NCI-H2107 treated with DMSO at 0.1 percent for 48 hours (cell line): Measurements from ENCODE around the gene KCNT1.

Source experiments
- DNase-seq: peaks from one replicate; lab custom pipeline; 2025; ENCODE audit not compliant: unreplicated experiment; lab: John Stamatoyannopoulos, UW

The KCNT1 gene

DNA sequence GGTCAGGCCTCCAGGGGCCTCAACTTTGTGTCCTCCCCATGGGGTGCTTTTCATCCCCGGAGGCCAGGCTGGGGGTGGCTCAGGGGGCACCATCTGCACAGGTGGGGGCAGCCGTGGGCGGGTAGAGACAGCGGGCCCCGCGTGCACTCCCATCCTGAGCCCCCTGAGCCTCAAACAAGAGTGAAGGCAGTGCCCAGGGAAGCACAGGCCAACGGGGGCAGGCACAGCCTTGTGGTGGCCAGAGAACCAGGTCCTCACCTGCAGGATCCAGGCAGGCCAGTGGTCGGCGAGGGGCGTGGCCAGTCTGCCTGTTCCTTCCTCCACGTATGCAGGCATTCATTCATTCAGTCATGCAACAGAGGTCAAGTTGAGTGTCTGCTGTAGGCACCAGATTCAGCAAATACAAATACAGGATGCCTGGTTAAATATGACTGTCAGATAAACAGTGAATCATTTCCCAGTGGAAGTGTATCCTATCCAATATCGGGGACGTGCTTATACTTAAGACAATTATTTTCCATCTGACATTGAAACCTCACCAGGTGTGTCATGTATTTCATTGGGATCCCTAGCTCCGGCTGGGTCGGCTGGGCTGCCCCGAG is 22.3 kb downstream of the KCNT1 start:
- no peak for DNase-seq

DNA sequence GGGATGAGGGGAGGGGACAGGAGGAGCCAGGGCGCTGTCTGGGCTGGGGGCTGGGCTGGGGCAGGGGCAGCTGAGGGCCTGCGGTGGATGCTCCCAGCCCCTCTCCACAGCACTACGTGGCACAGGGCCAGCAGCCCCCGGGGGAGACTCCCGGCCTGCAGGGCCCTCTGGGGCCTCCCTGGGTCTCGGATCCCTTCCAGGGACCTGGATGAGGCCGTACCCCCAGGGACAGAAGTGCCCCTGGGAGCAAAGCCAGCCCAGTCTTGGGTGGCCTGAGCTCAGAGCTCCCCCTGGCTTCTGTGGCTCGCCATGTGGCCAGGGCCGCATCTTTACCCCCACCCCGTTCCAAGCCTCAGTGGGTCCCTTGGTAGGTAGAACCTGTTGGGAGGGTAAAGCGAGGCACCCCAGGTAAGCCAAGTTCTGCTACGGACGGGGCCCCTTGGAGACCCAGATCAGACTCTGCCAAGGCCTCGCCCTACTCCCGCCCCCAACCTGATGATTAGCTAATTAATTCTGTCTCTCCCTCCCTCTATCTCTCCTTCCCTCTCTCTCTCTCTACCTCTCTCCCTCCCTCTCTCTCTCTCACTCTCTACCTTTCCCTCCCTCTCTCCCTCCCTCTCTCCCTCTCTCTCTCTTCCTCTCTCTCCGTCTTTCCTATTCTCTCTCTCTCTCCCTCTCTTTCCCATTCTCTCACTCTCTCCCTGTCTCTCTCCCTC is 24.3 kb downstream of the KCNT1 start:
- no peak for DNase-seq

DNA sequence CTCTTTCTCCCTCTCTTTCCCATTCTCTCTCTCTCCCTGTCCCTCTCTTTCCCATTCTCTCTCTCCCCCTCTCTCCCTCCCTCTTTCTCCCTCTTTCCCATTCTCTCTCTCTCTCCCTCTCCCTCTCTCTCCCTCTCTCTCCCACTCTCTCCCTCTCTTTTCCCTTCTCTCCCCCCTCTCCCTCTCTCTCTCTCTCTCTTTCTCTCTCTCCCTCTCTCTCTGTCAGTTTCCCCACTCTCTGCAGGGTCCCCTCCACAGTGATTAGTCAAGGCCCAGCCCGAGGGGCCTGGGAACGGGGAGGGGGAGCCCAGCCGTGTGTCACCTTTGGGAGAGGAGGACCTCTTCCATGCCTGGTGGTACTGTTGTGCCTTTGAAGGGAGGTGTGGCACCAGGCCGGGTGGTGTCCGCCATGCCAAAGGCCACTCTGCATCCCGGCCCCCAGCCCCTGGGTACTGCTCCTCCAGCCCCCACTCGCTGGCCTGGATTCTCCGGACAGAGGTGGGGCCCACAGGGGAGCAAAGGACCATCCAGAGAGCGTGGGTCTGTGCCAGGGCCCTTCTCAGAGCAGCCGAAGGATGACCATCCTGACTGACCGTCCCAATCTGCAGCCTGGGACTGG is 25.4 kb downstream of the KCNT1 start:
- no peak for DNase-seq

DNA sequence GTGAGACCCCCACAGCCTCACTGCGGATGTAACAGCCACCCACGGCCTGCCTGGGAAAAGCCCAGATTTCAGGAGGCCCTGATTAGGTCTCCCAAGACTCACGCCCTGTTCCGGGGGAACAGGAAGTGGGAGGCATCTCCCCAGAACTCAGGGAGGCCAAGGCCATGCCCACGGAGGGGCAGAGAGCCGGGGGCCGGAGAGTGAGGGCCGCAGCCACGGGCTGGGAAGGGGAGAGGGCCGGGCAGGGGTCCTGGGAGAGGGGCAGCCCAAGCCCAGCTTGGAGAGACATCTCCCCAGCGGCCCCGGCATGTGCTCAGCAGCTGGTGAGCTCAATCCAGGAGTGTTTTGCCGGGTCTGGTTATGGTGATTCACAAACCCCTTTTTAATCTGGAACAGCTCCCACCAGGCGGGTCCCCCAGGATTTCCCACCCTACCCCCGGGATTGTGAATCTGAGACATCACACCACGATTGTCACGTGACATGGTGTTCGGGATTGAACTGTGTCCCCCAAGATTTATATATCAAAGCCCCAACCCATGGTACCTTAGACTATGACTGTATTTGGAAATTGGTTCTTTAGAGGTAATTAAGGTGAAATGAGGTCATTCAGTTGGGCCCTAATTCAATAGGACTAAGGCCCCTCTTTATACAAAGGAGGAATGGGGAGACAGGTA is 26.6 kb downstream of the KCNT1 start:
- no peak for DNase-seq

DNA sequence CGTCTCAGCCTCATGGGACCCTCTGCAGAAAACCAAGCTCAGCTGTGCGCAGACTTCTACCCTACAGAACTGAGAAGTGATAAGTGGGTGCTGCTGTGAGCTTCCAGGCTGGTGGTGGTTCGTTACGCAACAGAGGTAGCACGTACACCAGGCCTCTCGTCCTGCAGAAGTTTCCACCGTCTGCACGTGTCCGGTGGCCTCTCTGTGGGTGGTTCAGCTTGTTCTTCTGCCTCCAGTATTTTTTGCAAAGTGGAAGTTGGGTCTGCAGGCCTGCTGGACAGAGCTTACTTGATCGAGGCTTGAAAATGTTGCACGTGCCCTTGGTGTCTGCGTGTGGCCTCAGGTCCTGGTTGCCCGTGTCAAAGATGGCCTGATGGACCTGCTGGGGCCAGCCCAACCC is 27.5 kb downstream of the KCNT1 start:
- no peak for DNase-seq

DNA sequence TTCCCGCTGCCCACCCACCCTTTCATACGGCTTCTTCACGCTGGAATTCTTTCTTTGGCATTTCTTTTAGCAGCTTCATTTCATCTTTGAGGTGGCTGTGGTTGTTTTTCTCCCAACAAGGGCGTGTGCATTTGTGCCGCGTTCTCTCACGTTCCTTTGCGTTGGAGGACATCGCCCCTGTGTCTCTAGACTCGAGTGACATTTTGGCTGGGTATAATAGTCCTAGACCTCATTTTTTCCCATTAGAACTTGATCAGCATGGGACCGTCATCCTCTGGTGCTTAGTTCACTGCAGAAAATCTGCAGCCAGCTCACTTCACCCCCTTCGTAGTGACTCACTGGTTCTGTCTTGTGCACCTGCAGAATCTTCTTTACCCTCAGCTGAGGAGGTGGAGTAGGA is 29.5 kb downstream of the KCNT1 start:
- DNase-seq: no peak

DNA sequence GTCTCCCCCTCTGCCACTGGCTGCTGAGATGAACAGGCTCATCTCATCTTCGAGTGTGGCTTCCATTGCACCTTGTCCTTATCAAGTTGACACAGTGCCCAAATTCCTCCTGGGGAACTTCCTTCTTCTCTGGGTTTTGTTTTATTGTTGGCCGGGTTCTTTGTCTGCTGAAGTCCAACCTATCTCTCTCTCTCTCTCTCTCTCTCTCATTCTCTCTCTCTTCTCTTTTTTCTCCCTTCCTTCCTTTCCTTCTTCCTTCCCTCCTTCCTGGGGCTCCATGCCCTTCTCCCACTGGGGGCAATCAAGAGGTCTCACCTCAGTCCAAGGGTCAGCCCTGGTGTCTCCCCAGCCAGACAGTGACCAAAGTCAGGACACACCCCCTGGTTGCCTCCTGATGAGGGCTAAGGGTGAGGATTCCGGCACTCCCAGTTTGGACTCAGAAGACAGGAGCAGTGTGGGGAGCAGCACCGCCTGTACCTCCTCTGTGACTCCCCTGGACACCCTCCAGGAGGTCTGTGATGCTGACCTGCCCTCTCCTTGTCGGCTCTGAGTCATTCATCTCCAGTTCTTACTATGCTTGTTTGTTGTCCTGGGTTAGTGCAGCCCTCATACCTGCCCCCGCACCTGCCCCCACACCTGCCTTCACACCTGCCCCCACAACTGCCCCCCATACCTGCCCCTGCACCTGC is 30.7 kb downstream of the KCNT1 start:
- DNase-seq: no peak

DNA sequence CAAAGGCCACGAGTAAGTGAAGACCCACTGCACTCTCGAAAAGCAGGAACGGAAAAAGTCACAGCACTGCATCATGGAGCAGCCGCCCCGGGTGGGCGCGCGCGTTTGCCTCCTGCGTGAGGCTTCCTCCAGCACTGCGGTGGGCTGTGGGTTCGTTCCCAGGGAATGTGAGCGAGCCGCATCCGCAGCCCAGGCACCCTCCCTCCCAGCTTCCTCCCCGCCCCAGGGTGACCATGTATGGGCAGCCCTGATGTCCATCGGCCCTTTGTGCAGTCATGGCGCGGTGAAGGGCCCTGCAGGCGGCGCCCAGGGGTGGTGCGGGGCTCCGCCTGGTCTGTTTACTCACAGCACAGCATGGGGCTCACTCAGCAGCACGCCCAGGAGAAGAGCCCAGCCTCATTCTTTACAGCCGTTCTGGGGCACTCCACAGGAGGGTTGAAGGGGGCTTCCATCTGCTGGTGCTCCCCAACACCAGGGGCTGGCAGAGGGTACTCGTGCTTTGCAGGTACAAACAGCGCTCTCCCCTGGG is 32.7 kb downstream of the KCNT1 start:
- DNase-seq: no peak

DNA sequence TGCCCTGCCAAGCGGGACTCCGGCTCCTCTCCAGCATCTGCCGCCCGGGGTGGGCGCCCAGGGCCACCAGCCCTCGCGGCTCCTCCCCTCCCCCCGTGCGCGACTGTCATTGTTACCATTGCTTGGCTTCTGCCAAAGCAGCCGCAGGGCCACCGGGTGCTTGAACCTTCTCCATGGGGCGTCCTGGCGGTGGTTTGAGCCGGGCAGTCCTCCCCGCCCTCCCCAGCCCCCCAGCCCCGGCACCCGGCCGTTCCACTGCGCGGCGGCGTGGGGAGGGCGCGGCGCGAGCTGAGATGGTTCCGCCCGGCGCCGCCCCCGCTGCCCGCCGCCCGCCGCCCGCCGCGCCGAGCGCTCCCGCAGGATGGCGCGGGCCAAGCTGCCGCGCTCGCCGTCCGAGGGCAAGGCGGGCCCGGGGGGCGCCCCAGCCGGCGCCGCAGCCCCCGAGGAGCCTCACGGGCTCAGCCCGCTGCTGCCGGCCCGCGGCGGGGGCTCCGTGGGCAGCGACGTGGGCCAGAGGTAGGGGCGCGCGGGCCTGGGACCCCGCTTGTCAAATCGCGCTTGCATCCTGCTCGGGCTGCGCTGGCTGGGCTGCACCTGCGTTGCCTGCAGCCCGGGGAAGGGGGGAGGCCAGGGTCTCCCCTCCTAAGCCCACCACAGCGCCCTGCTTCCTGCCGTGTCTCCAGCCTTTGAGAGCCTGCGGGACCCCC is 34.4 kb downstream of the KCNT1 start:
- no peak for DNase-seq

DNA sequence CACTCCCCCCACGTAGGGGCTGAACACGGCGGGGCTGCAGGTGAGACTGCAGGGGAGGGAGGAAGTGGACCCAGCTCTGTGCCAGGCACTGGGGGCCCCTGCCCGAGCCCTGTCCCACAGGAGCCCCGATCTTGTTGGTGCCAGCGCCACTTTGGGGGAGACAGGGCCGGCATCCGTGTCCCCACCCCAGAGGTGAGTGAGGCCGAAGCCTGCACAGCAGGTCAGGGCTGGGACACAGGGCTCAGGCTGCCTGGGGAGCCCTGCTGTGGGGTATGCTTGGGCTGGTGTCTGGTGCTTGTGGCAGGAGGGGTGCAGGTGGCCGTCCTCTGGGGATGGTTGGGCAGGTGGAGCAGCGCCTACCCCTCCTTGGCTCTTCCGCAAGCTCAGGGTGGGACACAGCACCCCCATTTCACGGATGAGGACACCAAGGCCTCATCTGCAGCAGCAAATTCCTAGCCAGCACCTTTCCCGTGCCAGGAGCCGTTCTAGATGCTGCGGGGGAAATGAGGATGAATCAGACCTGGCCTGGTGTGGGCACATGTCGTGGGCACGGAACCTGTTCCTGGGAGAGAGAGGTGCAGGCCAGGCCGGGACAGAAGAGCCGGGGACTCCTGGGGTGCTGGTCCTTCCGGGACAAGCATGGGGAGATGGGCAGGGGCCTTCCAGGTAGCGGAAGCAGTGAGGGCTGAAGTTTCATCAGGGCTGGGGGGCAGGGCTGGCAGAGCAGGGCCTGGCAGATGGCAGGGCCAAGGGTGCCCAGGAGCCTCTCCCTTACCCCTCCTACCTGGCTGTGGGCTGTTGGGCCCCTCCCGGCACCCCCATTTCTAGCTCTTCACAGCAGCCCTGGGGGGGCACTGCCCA is 35.2 kb downstream of the KCNT1 start:
- DNase-seq: no peak

DNA sequence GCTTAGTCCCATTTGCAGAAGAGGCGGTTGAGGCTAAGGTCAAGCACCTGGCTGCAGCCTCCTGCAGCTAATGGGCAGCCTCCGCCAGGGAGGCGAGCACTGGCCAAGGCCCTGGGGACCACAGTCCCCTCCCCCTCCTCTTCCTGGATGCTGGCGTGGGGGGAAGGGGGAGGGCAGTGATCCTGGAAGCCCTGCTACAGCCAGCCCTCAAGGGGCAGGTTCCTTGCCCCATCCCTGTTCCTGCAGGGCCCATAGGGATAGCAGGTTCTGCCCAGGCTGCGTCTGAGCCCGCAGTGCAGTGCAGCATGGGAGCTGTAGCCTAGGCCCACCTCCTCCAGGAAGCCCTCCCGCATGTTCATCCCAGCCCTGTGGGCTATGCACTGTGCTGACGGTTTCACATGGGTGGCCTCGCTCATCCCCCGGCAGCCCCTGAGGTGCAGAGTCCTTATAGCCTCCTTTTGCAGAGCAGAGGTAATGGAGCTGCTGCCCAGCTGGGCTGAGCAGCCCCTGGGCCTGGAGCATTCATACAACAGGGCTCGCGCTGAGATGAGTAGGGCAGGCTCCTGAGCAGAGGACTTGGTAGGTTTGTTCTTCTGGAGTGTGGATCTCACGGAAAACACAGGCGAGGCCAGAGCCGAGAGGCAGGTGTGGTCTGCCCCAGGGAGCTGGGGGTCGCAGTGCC is 36.0 kb downstream of the KCNT1 start:
- DNase-seq: no peak

DNA sequence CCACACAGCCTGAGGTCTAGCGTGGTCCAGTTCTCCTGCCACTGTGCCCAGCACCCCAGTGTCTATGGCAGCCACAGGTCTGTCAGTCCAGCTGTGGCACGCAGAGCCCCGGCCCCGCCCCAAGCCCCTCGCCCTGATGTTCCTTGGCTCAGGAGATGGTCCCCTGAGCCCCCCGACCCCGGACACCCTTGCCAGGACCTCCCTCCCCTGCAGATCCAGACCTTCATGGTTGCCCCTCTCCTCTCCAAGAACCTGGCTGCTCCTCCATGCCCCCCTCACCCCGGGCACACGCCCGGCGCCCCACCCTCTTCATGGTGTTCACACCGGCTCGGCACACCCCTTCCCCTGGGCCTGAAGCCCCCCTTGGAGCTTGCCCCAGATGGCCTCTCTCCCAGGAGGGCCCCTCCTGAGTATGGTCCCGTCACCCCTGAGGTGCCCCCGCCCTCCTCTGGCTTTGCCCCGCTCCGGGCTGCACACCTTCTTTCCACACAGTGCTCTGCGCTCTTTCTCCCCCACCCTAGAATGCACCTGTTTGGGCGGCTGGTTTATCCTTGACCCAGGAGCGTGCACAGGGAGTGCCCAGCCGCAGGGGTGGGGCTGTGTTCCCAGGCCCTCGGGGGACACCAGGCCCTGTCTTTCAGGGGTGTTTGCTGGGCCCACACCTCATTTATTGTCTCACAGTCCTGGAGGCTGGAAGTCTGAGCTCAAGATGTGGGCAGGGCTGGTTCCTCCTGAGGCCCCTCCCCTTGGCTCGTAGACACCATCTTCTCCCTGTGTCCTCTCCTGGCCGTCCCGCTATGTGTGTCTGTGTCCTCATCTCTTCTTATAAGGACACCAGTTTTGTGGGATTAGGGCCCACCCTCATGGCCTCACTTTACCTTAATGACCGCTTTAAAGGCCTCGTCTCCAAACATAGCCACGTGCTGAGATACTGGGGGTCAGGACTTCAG is 37.6 kb downstream of the KCNT1 start:
- no peak for DNase-seq

DNA sequence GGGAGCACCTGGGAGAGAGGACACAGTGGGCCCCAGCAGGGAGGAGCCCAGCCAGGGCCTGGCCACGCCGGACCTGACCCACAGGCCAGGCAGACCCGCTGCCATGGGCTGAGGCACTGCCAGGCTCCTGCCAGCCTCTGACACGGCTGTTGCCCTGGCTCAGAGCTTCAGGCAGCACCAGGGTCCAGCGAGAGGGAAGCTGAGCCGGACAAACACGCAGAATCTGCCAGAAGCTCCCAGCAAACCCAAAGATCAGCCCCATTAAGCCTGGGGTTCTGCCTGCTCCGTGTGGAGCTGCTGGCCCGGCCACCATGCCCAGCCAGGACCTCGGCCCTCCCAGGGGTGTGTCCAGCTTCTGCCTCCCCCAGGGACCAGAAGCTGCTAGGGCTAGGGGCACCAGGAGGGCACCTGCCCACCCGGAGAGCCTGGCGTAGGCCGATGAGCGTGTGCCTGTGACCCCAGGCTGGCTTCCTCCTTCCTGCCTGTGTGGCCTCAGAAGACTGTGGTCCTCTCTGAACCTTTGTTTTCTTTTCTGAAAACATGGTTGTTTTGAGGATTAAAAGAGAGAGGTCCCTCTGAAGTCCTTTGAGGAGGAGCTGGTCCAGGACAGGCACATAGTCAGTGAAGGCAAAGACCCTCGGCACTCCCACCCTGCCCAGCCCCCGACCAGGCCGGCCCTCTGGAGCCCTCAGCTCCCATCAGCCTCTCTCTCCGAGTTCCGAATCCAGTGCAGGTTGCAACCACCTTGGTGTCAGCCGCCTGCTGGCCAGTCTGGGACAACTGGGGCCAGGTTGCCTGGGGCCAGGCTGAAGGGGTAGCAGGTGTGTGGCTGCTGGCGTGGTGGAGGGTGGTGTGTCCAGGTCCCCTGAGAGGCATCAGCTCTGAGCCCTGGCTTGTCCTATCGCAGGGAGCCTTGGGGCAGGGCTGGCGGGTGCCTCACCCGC is 39.6 kb downstream of the KCNT1 start:
- DNase-seq: no peak

DNA sequence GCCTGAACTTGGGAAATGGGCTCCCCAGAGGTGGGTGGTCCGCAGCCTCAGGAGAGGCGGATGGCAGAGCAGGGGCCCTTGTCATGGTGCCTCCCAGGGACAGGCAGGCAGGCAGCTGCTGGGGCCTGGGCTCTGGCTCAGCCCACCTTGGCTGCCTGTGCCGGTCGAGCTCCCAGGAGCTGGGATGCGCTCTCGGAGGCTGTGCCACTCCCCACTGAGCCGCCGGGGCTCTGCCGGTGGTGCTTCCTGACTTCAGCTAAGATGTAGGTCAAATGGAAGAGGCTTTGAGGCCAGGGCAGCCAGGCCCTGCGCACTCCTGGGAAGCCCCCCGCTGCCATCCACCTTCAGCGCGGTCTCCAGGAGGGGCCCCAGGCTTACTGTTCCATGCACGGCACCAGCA is 41.0 kb downstream of the KCNT1 start:
- DNase-seq: no peak

DNA sequence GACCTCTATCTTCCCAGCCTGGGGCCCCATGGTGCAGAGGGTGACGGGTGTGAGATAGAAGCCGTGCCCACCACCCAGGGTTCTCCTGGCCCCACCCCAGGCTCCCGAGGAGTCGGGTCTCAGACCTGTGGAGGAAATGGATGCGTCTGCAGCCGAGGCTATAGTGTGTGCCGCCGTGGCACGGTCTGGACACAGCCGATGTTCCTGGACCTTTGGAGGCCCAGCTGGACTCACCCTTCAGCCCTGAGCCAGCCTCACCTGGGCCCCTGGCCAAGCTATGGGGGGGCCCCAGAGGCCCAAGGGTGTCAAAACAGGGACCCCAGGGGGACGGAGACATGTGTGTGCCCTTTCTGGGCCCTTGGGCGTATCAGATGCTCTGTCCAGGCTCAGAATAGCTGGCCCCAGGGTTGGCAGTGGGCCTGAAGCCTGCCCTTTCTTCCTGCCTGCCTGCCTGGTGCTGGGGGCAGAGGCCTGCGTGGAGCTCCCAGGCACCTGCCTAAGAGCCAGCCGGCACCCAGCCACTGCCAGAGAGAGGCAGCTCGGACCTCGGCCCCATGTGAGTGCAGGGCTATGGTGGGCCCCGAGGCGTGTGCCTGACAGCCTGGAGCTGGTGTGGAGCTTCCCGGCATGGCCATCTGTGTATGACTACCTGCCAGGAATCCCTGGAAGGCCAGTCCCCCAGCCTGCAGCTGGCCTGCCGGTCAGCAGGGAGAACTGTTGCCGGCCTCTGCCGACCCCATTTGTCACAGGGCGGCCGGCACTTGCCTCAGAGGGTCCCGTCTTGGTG is 41.8 kb downstream of the KCNT1 start:
- DNase-seq: no peak
